Stimulated activated CD8-positive, alpha-beta memory T cell treated with anti-CD3 and anti-CD28 coated beads, Interleukin-4, amount 100 ng/mL, for 4 hours (primary cell): ENCODE results near the gene CABP4.
"Not testable (repeated sequence)": the region's sequence is repeated elsewhere in the genome, so short reads cannot be mapped to it uniquely, and the experiment has no call there.

ENCODE experiments used
- DNase-seq, 2 donors: peaks; one replicate each; pipeline ENCODE4 v3.0.0-alpha.2; 2020; ENCODE audit warnings: low read depth in 2 of 2, low spot score in 1 of 2

The CABP4 gene

GRCh38 chr11:67452141-67452952 lies 2.8 kb upstream of the CABP4 start, which contains the start of gene GPR152:
TSS of gene GPR152 (minus strand) at chr11:67452729. CDS start at chr11:67452724, 5 bp downstream.
- DNase-seq = no peak

- DNase-seq = no peak
Observed at GRCh38 chr11:67453816-67454732, 1.1 kb upstream of the CABP4 start.

GRCh38 chr11:67456068-67456705 lies 1.0 kb downstream of the CABP4 start:
- no peak for DNase-seq

GRCh38 chr11:67457453-67457852 lies 2.3 kb downstream of the CABP4 start:
- DNase-seq = no peak

- no peak for DNase-seq
Observed at GRCh38 chr11:67458266-67458665, 3.1 kb downstream of the CABP4 start.

GRCh38 chr11:67463186-67463585 lies 8.0 kb downstream of the CABP4 start:
- DNase-seq = no peak

- no peak for DNase-seq
Observed at GRCh38 chr11:67463680-67464410, 8.7 kb downstream of the CABP4 start.

GRCh38 chr11:67464411-67465188 lies 9.4 kb downstream of the CABP4 start:
- peak; percentile 70 to 87 for DNase-seq

- no peak for DNase-seq
Observed at GRCh38 chr11:67465189-67465510, 10.0 kb downstream of the CABP4 start.

GRCh38 chr11:67465530-67465929 lies 10.4 kb downstream of the CABP4 start:
- not testable (repeated sequence) for DNase-seq

GRCh38 chr11:67466367-67466766 lies 11.2 kb downstream of the CABP4 start:
- no peak for DNase-seq

GRCh38 chr11:67466962-67467771 lies 12.0 kb downstream of the CABP4 start:
- no peak for DNase-seq

- DNase-seq = no peak
Observed at GRCh38 chr11:67468056-67468455, 12.9 kb downstream of the CABP4 start.

GRCh38 chr11:67468456-67468758 lies 13.3 kb downstream of the CABP4 start:
- no peak for DNase-seq

GRCh38 chr11:67468759-67469507 lies 13.8 kb downstream of the CABP4 start, which contains the start of gene TMEM134:
TSS of gene TMEM134 (minus strand) at chr11:67469251. CDS start at chr11:67469192, 59 bp downstream.
- DNase-seq = peak; percentile 81 to 84

GRCh38 chr11:67469508-67469811 lies 14.3 kb downstream of the CABP4 start:
- DNase-seq = no peak

- no peak for DNase-seq
Observed at GRCh38 chr11:67470337-67471002, 15.3 kb downstream of the CABP4 start.

GRCh38 chr11:67472882-67473281 lies 17.7 kb downstream of the CABP4 start:
- no peak for DNase-seq
